C4-2B (cell line): ENCODE results near the gene DCAF12.

Experiments used
- ZFX ChIP-seq: fragments of 450-650 bp; IDR thresholded peaks from 2 replicates; pipeline ENCODE4 v1.6.1; 2017
- TF ChIP-seq, protein P1 (sequence below): fragments of 450-650 bp; conservative IDR thresholded peaks from 2 replicates; pipeline ENCODE4 v1.5.1; 2017; ENCODE audit warnings: mild to moderate bottlenecking

DNA sequence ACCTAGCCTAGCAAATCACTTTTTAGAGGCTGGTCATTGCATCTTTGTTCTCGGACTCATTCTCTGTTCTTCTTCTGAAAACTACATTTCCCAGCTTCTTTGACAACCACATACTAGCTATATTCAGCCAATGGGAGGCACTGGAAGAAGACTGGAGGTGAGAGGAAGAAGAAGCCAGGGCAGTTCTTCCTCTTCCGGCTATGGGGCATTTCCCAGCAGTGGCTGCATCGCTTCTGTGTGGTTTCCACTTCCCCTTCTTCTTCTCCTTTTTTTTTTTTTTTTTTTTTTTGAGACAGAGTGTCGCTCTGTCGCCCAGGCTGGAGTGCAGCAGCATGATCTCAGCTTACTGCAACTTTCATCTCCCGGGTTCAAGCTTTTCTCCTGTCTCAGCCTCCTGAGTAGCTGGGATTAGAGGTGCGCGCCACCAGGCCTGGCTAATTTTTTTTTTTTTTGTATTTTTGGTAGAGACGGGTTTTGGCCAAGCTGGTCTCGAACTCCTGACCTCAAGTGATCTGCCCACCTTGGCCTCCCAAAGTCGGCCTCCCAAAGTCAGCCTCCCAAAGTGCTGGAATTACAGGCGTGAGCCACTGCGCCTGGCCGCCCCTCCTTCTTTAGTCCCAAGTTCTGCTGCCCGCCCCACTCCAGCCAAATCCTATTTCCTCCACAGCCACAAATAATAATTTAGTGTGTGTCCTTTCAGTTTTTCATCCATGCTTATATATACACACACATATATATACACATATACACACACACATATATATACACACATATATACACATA is 45.4 kb upstream of the DCAF12 start:
- TF ChIP-seq, protein P1, sequence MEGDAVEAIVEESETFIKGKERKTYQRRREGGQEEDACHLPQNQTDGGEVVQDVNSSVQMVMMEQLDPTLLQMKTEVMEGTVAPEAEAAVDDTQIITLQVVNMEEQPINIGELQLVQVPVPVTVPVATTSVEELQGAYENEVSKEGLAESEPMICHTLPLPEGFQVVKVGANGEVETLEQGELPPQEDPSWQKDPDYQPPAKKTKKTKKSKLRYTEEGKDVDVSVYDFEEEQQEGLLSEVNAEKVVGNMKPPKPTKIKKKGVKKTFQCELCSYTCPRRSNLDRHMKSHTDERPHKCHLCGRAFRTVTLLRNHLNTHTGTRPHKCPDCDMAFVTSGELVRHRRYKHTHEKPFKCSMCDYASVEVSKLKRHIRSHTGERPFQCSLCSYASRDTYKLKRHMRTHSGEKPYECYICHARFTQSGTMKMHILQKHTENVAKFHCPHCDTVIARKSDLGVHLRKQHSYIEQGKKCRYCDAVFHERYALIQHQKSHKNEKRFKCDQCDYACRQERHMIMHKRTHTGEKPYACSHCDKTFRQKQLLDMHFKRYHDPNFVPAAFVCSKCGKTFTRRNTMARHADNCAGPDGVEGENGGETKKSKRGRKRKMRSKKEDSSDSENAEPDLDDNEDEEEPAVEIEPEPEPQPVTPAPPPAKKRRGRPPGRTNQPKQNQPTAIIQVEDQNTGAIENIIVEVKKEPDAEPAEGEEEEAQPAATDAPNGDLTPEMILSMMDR: no peak
- no peak for TF ChIP-seq ZFX
